Panc1 (cell line): ENCODE results near the gene CASD1. TPM values are rescaled to one million over a fixed set of nuclear protein-coding genes. Genes with fewer than 3 reads are reported as not detected.

Experiments
- ATAC-seq: fragments of 200-7000 bp; cut with Tn5 transposase; 2 replicates; pipeline ENCODE4 v1.9.1; 2020; ENCODE audit warnings: mild to moderate bottlenecking, moderate library complexity
- BruUV-seq: library from RNA; stranded (reverse); fragments of 400-500 nt; replicated peaks from 2 replicates; lab custom pipeline; 2021; lab: Mats Ljungman, UMichigan
- CTCF ChIA-PET: fragments of 300-600 bp; sonication (Branson Sonifier 250); formaldehyde crosslinking; loops from one replicate; lab custom pipeline; 2022; ENCODE audit warnings: antibody characterized with exemption; lab: Charles Lee
- POLR2A ChIA-PET: fragments of 300-600 bp; sonication (Branson Sonifier 250); formaldehyde crosslinking; loops from one replicate; lab custom pipeline; 2022; ENCODE audit warnings: antibody characterized with exemption; lab: Charles Lee
- DNase-seq: peaks from one replicate; pipeline ENCODE4 v3.0.0-alpha.2; 2010; ENCODE audit warnings: low read depth, low spot score
- H3K27ac ChIP-seq: 2 replicates; pipeline ENCODE4 v1.5.1; 2011; ENCODE audit warnings: mild to moderate bottlenecking, low read length, inconsistent platforms
- H3K27me3 ChIP-seq: fragments of 200-500 bp; sonication (Bioruptor generic); 2 replicates; pipeline ENCODE4 v1.6.0; 2014; ENCODE audit warnings: low read length, inconsistent platforms; ENCODE audit not compliant: control insufficient read depth, insufficient read depth
- H3K36me3 ChIP-seq: fragments of 200-500 bp; sonication (Bioruptor generic); 2 replicates; pipeline ENCODE4 v1.5.1; 2014; ENCODE audit warnings: inconsistent platforms, mild to moderate bottlenecking, low read length, moderate library complexity; ENCODE audit not compliant: control insufficient read depth, insufficient read depth
- H3K4me1 ChIP-seq: 2 replicates; pipeline ENCODE4 v1.5.1; 2011; ENCODE audit warnings: inconsistent platforms, mild to moderate bottlenecking, low read length, moderate library complexity; ENCODE audit not compliant: control insufficient read depth, insufficient read depth
- H3K4me3 ChIP-seq, 2 experiments: 2 replicates each; pipeline ENCODE4 v1.5.1; 2011 to 2012; ENCODE audit warnings: low read depth in 2 of 2, low read length in 2 of 2, mild to moderate bottlenecking in 2 of 2, inconsistent platforms in 1 of 2, moderate library complexity in 1 of 2
- H3K9me3 ChIP-seq: fragments of 200-500 bp; sonication (Bioruptor generic); 2 replicates; pipeline ENCODE4 v1.5.1; 2014; ENCODE audit warnings: low read depth, mild to moderate bottlenecking, inconsistent platforms, low read length, moderate library complexity; ENCODE audit not compliant: control insufficient read depth, insufficient read depth
- CTCF ChIP-seq: fragments of 450-650 bp; IDR thresholded peaks from 2 replicates; pipeline ENCODE4 v1.5.1; 2017; ENCODE audit warnings: mild to moderate bottlenecking
- POLR2AphosphoS5 ChIP-seq: IDR thresholded peaks from 2 replicates; pipeline ENCODE4 v1.6.1; 2012; ENCODE audit warnings: mild to moderate bottlenecking, low read depth, low read length, moderate library complexity
- SIN3A ChIP-seq: IDR thresholded peaks from 2 replicates; pipeline ENCODE4 v1.6.1; 2012; ENCODE audit warnings: low read depth, mild to moderate bottlenecking, low read length, moderate library complexity, borderline replicate concordance; ENCODE audit not compliant: insufficient read depth
- TCF7L2 ChIP-seq: IDR thresholded peaks from 2 replicates; pipeline ENCODE4 v1.6.1; 2011; ENCODE audit warnings: mild to moderate bottlenecking, low read depth, low read length, inconsistent platforms
- in situ Hi-C: cut with HindIII; loops from 2 replicates; pipeline ENCODE4 v1.10.0; 2016; ENCODE audit warnings: low sequenced_read_pairs, low pct_unique_long_range_greater_than_20kb
- intact Hi-C: fragments of 100-400 bp; cut with micrococcal nuclease; formaldehyde crosslinking; loops from one replicate; pipeline ENCODE4 v1.10.0; 2022; ENCODE audit not compliant: unreplicated experiment
- total RNA-seq: library from RNA; stranded (reverse); gene quantifications from one replicate; pipeline ENCODE4 v1.2.1, GENCODE V29; 2021; ENCODE audit not compliant: unreplicated experiment
- TF ChIP-seq, protein P1 (sequence below), 2 experiments: IDR thresholded peaks; 2 replicates each; pipeline ENCODE4 v1.6.1; 2011 to 2012; ENCODE audit warnings: low read depth in 2 of 2, control low read depth in 1 of 2, low read length in 1 of 2, mild to moderate bottlenecking in 1 of 2, moderate library complexity in 1 of 2; ENCODE audit not compliant: insufficient read depth in 1 of 2

The CASD1 gene
- total RNA-seq, 1 experiment from 2014 or later: 14.7 TPM

DNA sequence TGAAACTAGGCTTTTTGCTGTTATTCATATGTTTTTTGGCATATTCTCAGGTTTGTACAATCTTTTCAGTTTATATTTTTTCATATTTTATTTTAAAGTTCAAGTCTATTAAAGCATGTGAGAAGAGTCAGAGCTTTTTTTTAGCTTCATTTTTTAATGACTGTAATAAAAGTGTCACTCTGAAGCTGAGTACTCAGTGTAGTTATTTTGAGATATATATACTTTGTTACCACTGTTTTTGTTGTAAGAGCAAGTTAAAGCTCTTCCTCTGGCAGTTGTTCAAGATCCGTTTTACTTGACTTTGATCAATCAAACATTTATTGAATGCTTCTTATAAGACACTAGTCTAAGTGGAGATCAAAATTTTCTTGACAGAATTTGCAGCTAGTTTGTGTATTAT lies 37.5 kb downstream of the CASD1 start:
- no peaks in the 10 kb centered on the region for H3K27me3 ChIP-seq
- H3K36me3 ChIP-seq: 0 out of 2 replicates have a peak, but pooled peaks cover 2% of the 10 kb centered on the region
- DNase-seq (no peak), ATAC-seq (no peak)
- no peak overlapping the region for H3K27ac ChIP-seq
- no peaks in the 10 kb centered on the region for H3K9me3 ChIP-seq
- no peaks in the 10 kb centered on the region for H3K4me1 ChIP-seq
- ChIA-PET POLR2A (no interaction called here), CTCF (interaction anchor here (1.0 kb wide), 1 partner anchor 1143 kb away, joined by 6 read pairs; no protein-coding TSS in a partner anchor)
- intact Hi-C loops (no loop called here), in situ Hi-C loops (no loop called here)
- no peak overlapping the region for H3K4me3 ChIP-seq
- BruUV-seq: no TSS peak
- TF ChIP-seq CTCF (no peak), SIN3A (no peak), TCF7L2 (no peak), POLR2AphosphoS5 (no peak)
- TF ChIP-seq, protein P1, sequence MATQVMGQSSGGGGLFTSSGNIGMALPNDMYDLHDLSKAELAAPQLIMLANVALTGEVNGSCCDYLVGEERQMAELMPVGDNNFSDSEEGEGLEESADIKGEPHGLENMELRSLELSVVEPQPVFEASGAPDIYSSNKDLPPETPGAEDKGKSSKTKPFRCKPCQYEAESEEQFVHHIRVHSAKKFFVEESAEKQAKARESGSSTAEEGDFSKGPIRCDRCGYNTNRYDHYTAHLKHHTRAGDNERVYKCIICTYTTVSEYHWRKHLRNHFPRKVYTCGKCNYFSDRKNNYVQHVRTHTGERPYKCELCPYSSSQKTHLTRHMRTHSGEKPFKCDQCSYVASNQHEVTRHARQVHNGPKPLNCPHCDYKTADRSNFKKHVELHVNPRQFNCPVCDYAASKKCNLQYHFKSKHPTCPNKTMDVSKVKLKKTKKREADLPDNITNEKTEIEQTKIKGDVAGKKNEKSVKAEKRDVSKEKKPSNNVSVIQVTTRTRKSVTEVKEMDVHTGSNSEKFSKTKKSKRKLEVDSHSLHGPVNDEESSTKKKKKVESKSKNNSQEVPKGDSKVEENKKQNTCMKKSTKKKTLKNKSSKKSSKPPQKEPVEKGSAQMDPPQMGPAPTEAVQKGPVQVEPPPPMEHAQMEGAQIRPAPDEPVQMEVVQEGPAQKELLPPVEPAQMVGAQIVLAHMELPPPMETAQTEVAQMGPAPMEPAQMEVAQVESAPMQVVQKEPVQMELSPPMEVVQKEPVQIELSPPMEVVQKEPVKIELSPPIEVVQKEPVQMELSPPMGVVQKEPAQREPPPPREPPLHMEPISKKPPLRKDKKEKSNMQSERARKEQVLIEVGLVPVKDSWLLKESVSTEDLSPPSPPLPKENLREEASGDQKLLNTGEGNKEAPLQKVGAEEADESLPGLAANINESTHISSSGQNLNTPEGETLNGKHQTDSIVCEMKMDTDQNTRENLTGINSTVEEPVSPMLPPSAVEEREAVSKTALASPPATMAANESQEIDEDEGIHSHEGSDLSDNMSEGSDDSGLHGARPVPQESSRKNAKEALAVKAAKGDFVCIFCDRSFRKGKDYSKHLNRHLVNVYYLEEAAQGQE (IDR thresholded peaks at IDR 0.05; ENCODE audit: insufficient read depth in 1 of 2, low read depth in 2 of 2, low read length in 1 of 2): no peak

GRCh38 chr7:94556028-94556427 lies 46.4 kb downstream of the CASD1 start:
- ChIA-PET CTCF (no interaction called here), POLR2A (no interaction called here)
- ATAC-seq (no peak), DNase-seq (no peak)
- in situ Hi-C loops: no loop called here
- no TSS peak for BruUV-seq
- TF ChIP-seq CTCF (no peak), TCF7L2 (no peak), POLR2AphosphoS5 (no peak), SIN3A (no peak)
- TF ChIP-seq, protein P1 (IDR thresholded peaks at IDR 0.05; ENCODE audit: insufficient read depth in 1 of 2, low read depth in 2 of 2, low read length in 1 of 2): no peak
- no peak overlapping the region for H3K4me3 ChIP-seq
- no peaks in the 10 kb centered on the region for H3K4me1 ChIP-seq
- intact Hi-C loops: no loop called here
- no peak overlapping the region for H3K27ac ChIP-seq
- H3K9me3 ChIP-seq: no peaks in the 10 kb centered on the region
- H3K36me3 ChIP-seq: no peaks in the 10 kb centered on the region
- H3K27me3 ChIP-seq: no peaks in the 10 kb centered on the region
